ENCODE measurements around the gene PCDHA3. TPM values are rescaled to one million over a fixed set of nuclear protein-coding genes. Genes with fewer than 3 reads are reported as not detected.

PCDHA3 gene
- total RNA-seq, 2 experiments from 2014 or later, result not detected

- Histone ChIP-seq H3K36me3 (ENCODE audit: insufficient read depth, low read length) (no peaks in the 10 kb centered on the region), H3K9me2 (ENCODE audit: insufficient read depth, low read length) (no peaks in the 10 kb centered on the region), H3K79me2 (ENCODE audit: insufficient read depth, low read depth, low read length) (no peaks in the 10 kb centered on the region), H4K20me1 (ENCODE audit: insufficient read depth, low read length) (no peaks in the 10 kb centered on the region), H2AFZ (ENCODE audit: low read length) (no peak overlapping the region), H3K4me3 (ENCODE audit: low read depth, low read length, poor library complexity, severe bottlenecking) (no peak overlapping the region), H3K4me1 (ENCODE audit: insufficient read depth, low read length, poor library complexity, severe bottlenecking) (no peaks in the 10 kb centered on the region), H3K4me2 (ENCODE audit: low read length) (no peak overlapping the region), H3K27ac (ENCODE audit: low read depth, low read length, poor library complexity, severe bottlenecking) (no peak overlapping the region), H3K9me3 (ENCODE audit: low read length) (peaks cover 41% of the 10 kb centered on the region)
- no peak for DNase-seq (ENCODE audit: low spot score)
- BruUV-seq (replicated peaks), result no TSS peak
- ChIA-PET CTCF (ENCODE audit: unreplicated experiment) (no interaction called here), POLR2A (no interaction called here)
- intact Hi-C loops (cut with micrococcal nuclease; ENCODE audit: unreplicated experiment), result no loop called here
- TF ChIP-seq CTCF (conservative IDR thresholded peaks at IDR 0.05; ENCODE audit: low read length) (no peak), EZH2phosphoT487 (IDR thresholded peaks at IDR 0.05; ENCODE audit: borderline replicate concordance, low read depth, low read length) (no peak)
Measured at GRCh38 chr5:140764177-140764973, 36.5 kb upstream of the PCDHA3 start.

GRCh38 chr5:140767444-140767843 is 33.4 kb upstream of the PCDHA3 start:
- no peak for DNase-seq (ENCODE audit: low spot score)
- POLR2A ChIA-PET, result interaction anchor here (0.7 kb wide), 1 partner anchor 41 kb away, joined by 3 read pairs; no protein-coding TSS in a partner anchor
- no peak overlapping the region for H3K4me3 ChIP-seq (ENCODE audit: low read depth, low read length, poor library complexity, severe bottlenecking)
- H3K27ac ChIP-seq (ENCODE audit: low read depth, low read length, poor library complexity, severe bottlenecking), result no peak overlapping the region
- H3K9me2 ChIP-seq (ENCODE audit: insufficient read depth, low read length), result no peaks in the 10 kb centered on the region
- no peak overlapping the region for H3K4me2 ChIP-seq (ENCODE audit: low read length)
- no TSS peak for BruUV-seq (replicated peaks)
- H3K36me3 ChIP-seq (ENCODE audit: insufficient read depth, low read length), result no peaks in the 10 kb centered on the region
- H3K9me3 ChIP-seq (ENCODE audit: low read length), result peaks cover 49% of the 10 kb centered on the region
- CTCF ChIA-PET (ENCODE audit: unreplicated experiment), result no interaction called here
- H3K4me1 ChIP-seq (ENCODE audit: insufficient read depth, low read length, poor library complexity, severe bottlenecking), result no peaks in the 10 kb centered on the region
- TF ChIP-seq EZH2phosphoT487 (IDR thresholded peaks at IDR 0.05; ENCODE audit: borderline replicate concordance, low read depth, low read length), result no peak
- TF ChIP-seq CTCF (conservative IDR thresholded peaks at IDR 0.05; ENCODE audit: low read length), result no peak
- H3K79me2 ChIP-seq (ENCODE audit: insufficient read depth, low read depth, low read length), result no peaks in the 10 kb centered on the region
- H4K20me1 ChIP-seq (ENCODE audit: insufficient read depth, low read length), result no peaks in the 10 kb centered on the region
- intact Hi-C loops (cut with micrococcal nuclease; ENCODE audit: unreplicated experiment), result no loop called here
- no peak overlapping the region for H2AFZ ChIP-seq (ENCODE audit: low read length)

- no peaks in the 10 kb centered on the region for H3K79me2 ChIP-seq (ENCODE audit: insufficient read depth, low read depth, low read length)
- H3K4me2 ChIP-seq (ENCODE audit: low read length), result no peak overlapping the region
- no peak for DNase-seq (ENCODE audit: low spot score)
- no peaks in the 10 kb centered on the region for H4K20me1 ChIP-seq (ENCODE audit: insufficient read depth, low read length)
- TF ChIP-seq CTCF (conservative IDR thresholded peaks at IDR 0.05; ENCODE audit: low read length) (no peak), EZH2phosphoT487 (IDR thresholded peaks at IDR 0.05; ENCODE audit: borderline replicate concordance, low read depth, low read length) (no peak)
- H3K9me3 ChIP-seq (ENCODE audit: low read length), result 0 out of 2 replicates have a peak, but pooled peaks cover 5% of the 10 kb centered on the region
- no TSS peak for BruUV-seq (replicated peaks)
- H3K36me3 ChIP-seq (ENCODE audit: insufficient read depth, low read length), result no peaks in the 10 kb centered on the region
- POLR2A ChIA-PET, result no interaction called here
- no peak overlapping the region for H3K27ac ChIP-seq (ENCODE audit: low read depth, low read length, poor library complexity, severe bottlenecking)
- no peaks in the 10 kb centered on the region for H3K9me2 ChIP-seq (ENCODE audit: insufficient read depth, low read length)
- H3K4me3 ChIP-seq (ENCODE audit: low read depth, low read length, poor library complexity, severe bottlenecking), result no peak overlapping the region
- H3K4me1 ChIP-seq (ENCODE audit: insufficient read depth, low read length, poor library complexity, severe bottlenecking), result no peaks in the 10 kb centered on the region
- intact Hi-C loops (cut with micrococcal nuclease; ENCODE audit: unreplicated experiment), result no loop called here
- CTCF ChIA-PET (ENCODE audit: unreplicated experiment), result no interaction called here
- no peak overlapping the region for H2AFZ ChIP-seq (ENCODE audit: low read length)
Measured at GRCh38 chr5:140780512-140780911, 20.3 kb upstream of the PCDHA3 start.

All from OCI-LY7 (cell line).